SJSA1 (cell line): ENCODE measurements around the gene ZXDC. TPM values are rescaled to one million over a fixed set of nuclear protein-coding genes. Genes with fewer than 3 reads are reported as not detected.

Source experiments
- DNase-seq, 2 experiments: peaks; one replicate each; pipeline ENCODE4 v3.0.0-alpha.2; 2015 to 2020; ENCODE audit warnings: low spot score in 2 of 2, low read depth in 1 of 2
- H3K27ac ChIP-seq: fragments of 250-450 bp; sonication (Bioruptor Pico); 2 replicates; pipeline ENCODE4 v1.5.1; 2020; ENCODE audit warnings: mild to moderate bottlenecking, moderate library complexity
- H3K27me3 ChIP-seq: fragments of 250-450 bp; sonication (Bioruptor Pico); replicated peaks from 2 replicates; pipeline ENCODE4 v1.5.1; 2020; ENCODE audit warnings: mild to moderate bottlenecking, moderate library complexity
- H3K36me3 ChIP-seq: fragments of 250-450 bp; sonication (Bioruptor Pico); 2 replicates; pipeline ENCODE4 v1.5.1; 2020; ENCODE audit warnings: mild to moderate bottlenecking
- H3K4me1 ChIP-seq: fragments of 250-450 bp; sonication (Bioruptor Pico); replicated peaks from 2 replicates; pipeline ENCODE4 v1.6.1; 2021; ENCODE audit warnings: mild to moderate bottlenecking
- H3K4me3 ChIP-seq: fragments of 250-450 bp; sonication (Bioruptor Pico); 2 replicates; pipeline ENCODE4 v1.5.1; 2020; ENCODE audit warnings: mild to moderate bottlenecking
- H3K9me3 ChIP-seq: fragments of 250-450 bp; sonication (Bioruptor Pico); replicated peaks from 2 replicates; pipeline ENCODE4 v1.5.1; 2020; ENCODE audit warnings: mild to moderate bottlenecking
- total RNA-seq: library from RNA; depleted of rRNA; stranded (reverse); fragments of >200 nt; shearing (Covaris generic); gene quantifications from 2 replicates; pipeline ENCODE4 v1.2.3, GENCODE V29; 2014

The ZXDC gene
- total RNA-seq, 1 experiment from 2014 or later, result 14.0 TPM

- H3K36me3 ChIP-seq, result no peaks in the 10 kb centered on the region
- no peak overlapping the region for H3K4me3 ChIP-seq
- H3K27ac ChIP-seq, result no peak overlapping the region
- no peak for DNase-seq
- H3K27me3 ChIP-seq, result no peaks in the 10 kb centered on the region
- peaks cover 3% of the 10 kb centered on the region; the same call in 1 of the 2 replicates for H3K4me1 ChIP-seq
- no peaks in the 10 kb centered on the region for H3K9me3 ChIP-seq
Observed at GRCh38 chr3:126432361-126433104, 43.2 kb downstream of the ZXDC start.

GRCh38 chr3:126431103-126431534, 44.6 kb downstream of the ZXDC start:
- Histone ChIP-seq H3K4me1 (peaks cover 3% of the 10 kb centered on the region; the same call in 1 of the 2 replicates), H3K9me3 (0 out of 2 replicates have a peak, but pooled peaks cover 2% of the 10 kb centered on the region), H3K27me3 (no peaks in the 10 kb centered on the region), H3K4me3 (no peak overlapping the region), H3K27ac (no peak overlapping the region), H3K36me3 (no peaks in the 10 kb centered on the region)
- no peak for DNase-seq

DNA sequence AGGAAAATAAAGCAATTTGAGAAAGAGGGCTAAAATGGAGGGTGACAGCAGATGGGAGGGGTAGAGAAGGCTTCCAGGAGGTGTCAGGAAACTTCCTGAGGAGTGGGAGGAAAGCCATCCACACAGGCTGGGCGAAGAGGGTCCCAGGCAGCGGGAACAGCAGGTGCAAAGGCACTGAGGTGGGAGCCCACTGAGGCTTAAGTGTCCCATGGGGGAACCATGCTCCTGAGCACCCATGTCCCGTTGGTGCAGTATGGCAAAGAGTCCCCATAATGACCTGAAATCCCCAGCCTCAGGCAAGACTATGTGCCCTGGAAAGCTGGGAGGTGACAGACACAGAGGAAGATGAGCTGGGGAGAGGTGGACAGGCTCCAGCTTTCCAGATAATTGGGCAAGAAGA, 50.9 kb downstream of the ZXDC start:
- H3K36me3 ChIP-seq, result no peaks in the 10 kb centered on the region
- H3K27ac ChIP-seq, result no peak overlapping the region
- no peaks in the 10 kb centered on the region for H3K27me3 ChIP-seq
- no peak for DNase-seq
- H3K4me3 ChIP-seq, result no peak overlapping the region
- no peaks in the 10 kb centered on the region for H3K4me1 ChIP-seq
- H3K9me3 ChIP-seq, result 0 out of 2 replicates have a peak, but pooled peaks cover 2% of the 10 kb centered on the region

DNA sequence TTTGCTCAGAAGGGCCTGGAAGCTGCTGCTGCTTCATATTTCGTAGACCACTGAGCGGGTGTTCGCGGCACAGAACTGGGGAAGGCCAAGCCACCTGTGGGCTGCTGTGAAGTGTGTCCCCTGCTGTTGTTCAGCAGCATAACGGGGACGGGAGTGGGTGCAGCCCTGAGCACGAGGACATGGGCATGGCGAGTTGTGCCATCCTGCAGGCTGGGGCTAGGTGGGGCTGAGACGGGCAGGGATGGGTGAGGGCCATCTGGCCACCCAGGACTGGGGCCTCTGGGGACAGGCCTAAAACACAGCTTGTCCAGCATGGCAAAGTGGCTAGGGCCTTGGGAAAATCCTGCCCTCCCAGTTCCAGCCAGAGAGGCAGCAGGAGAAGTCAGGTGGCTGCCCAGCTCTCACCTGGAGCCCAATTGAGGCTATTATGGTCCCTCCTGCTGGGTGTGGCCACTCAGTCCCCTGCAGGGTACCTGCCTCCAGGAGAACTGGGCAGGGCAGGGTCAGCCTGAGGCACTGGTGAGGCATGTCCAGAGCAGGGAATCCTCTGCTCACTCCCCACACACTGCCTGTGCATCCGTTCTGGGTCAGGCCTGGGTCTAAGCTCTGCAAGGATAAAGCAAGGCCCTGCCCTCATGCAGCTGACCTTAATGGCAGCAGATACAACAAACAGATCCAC, 51.5 kb downstream of the ZXDC start:
- H3K27me3 ChIP-seq, result no peaks in the 10 kb centered on the region
- H3K36me3 ChIP-seq, result no peaks in the 10 kb centered on the region
- H3K4me3 ChIP-seq, result no peak overlapping the region
- DNase-seq, result no peak
- H3K4me1 ChIP-seq, result no peaks in the 10 kb centered on the region
- H3K27ac ChIP-seq, result no peak overlapping the region
- H3K9me3 ChIP-seq, result 0 out of 2 replicates have a peak, but pooled peaks cover 2% of the 10 kb centered on the region

GRCh38 chr3:126423191-126424038, 52.3 kb downstream of the ZXDC start:
- Histone ChIP-seq H3K27ac (no peak overlapping the region), H3K27me3 (no peaks in the 10 kb centered on the region), H3K4me3 (no peak overlapping the region), H3K36me3 (no peaks in the 10 kb centered on the region), H3K9me3 (0 out of 2 replicates have a peak, but pooled peaks cover 2% of the 10 kb centered on the region), H3K4me1 (no peaks in the 10 kb centered on the region)
- no peak for DNase-seq

GRCh38 chr3:126422571-126423091, 53.1 kb downstream of the ZXDC start:
- Histone ChIP-seq H3K27me3 (no peaks in the 10 kb centered on the region), H3K4me3 (no peak overlapping the region), H3K4me1 (no peaks in the 10 kb centered on the region), H3K9me3 (0 out of 2 replicates have a peak, but pooled peaks cover 2% of the 10 kb centered on the region), H3K36me3 (no peaks in the 10 kb centered on the region), H3K27ac (no peak overlapping the region)
- DNase-seq, result no peak

GRCh38 chr3:126422121-126422520, 53.6 kb downstream of the ZXDC start:
- no peak overlapping the region for H3K4me3 ChIP-seq
- H3K27ac ChIP-seq, result no peak overlapping the region
- no peak for DNase-seq
- 0 out of 2 replicates have a peak, but pooled peaks cover 2% of the 10 kb centered on the region for H3K9me3 ChIP-seq
- H3K27me3 ChIP-seq, result no peaks in the 10 kb centered on the region; the same call in 1 of the 2 replicates
- no peaks in the 10 kb centered on the region for H3K4me1 ChIP-seq
- H3K36me3 ChIP-seq, result no peaks in the 10 kb centered on the region

DNA sequence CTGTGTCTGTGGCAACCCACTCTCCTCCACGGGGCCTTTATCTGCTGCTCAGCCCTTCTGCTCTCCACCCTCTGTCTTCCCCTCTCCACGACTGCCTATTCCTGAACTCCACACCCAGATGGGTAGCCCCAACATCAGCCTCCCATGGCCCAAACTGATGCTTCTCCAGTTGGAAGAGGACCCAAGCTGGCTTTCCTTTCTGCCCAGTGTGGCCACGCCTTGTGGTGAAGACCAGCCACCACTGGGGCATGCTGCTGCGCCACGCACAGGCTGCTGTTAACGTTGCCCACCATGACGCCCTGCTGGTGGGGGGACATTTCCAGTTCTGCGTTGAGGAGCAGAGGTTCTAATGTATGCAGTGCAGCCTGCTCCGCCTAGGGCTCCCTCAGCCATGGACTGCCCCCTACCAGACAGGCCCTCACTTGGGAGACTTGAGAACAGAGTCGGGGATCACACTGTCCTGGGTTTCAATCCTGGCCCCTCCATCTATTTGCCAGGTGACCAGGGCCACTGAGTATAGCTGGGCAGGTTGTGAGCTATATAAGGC, 54.0 kb downstream of the ZXDC start:
- Histone ChIP-seq H3K27me3 (no peaks in the 10 kb centered on the region; the same call in 1 of the 2 replicates), H3K27ac (no peak overlapping the region), H3K36me3 (no peaks in the 10 kb centered on the region), H3K4me1 (no peaks in the 10 kb centered on the region), H3K9me3 (no peaks in the 10 kb centered on the region), H3K4me3 (no peak overlapping the region)
- DNase-seq, result no peak

DNA sequence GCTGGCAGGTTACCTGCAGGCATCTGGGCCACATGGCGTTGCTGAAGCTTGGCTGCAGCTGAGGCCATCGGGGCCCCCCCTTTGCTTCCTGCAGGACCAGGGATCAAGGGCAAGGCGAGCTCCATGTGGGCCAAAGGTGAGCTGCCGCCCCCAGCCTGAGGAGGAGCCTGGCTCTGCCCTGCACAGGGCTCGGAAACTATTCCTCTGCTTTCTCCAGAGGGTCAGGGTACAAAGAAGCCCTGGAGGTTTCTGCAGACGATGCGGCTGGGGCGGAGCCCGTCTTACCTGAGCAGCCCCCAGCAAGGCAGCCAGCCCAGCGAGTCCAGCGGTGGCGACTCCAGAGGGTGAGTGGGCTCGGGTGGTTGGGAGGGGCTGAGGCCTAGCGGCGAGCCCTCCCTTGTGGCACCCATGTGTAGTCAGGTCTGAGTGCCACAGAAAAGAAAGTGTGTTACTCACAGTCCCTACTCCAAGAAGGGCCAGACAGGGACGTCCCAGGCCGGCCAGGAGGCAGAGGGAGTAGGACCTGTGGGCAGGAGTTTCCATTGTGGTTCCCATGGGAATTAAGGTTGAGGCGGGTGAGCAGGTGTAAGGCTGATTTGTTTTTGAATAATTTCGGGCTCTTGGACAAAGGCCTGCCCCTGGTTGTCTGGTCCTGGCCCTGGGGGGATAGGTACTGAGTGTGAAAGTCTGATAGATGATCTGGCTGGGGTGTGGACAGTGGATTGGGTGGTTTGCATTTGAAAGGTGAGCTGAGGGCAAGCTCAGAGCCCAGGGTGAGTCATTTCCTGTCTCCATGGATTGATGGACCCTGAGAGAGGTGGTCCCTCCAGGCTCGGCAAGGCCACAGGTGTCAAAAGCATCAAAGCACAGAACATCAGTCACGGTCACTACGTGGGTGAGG, 55.6 kb downstream of the ZXDC start:
- no peak for DNase-seq
- Histone ChIP-seq H3K4me1 (no peaks in the 10 kb centered on the region), H3K9me3 (no peaks in the 10 kb centered on the region), H3K36me3 (no peaks in the 10 kb centered on the region), H3K4me3 (no peak overlapping the region), H3K27ac (no peak overlapping the region), H3K27me3 (no peaks in the 10 kb centered on the region; the same call in 1 of the 2 replicates)

- Histone ChIP-seq H3K4me1 (no peaks in the 10 kb centered on the region), H3K27ac (no peak overlapping the region), H3K9me3 (no peaks in the 10 kb centered on the region), H3K27me3 (no peaks in the 10 kb centered on the region; the same call in 1 of the 2 replicates), H3K4me3 (no peak overlapping the region), H3K36me3 (no peaks in the 10 kb centered on the region)
- DNase-seq, result no peak
Observed at GRCh38 chr3:126419151-126419703, 56.5 kb downstream of the ZXDC start.

DNA sequence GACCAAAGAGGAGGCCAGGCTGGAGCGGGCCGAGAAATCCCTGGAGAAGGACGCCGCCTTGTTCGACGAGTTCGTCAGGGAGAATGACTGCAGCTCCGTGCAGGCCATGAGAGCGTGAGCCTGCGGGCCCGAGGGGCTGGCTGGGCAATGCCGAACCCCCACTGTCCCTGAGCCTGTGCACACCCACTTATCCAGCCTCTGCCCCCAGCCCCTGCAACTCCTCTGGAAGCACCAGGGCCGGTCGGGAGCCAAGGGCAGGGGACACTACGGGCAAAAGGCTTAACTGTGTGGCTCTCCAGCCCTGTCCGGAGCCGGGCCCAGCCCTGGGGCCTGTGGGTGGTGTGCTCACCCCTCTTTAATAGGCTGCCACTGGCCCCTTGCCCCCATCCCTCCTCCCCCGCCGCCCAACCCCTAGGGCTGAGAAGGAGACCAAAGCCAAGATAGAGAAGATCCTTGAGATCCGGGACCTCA, 57.0 kb downstream of the ZXDC start:
- no peaks in the 10 kb centered on the region for H3K36me3 ChIP-seq
- no peaks in the 10 kb centered on the region for H3K4me1 ChIP-seq
- H3K27ac ChIP-seq, result no peak overlapping the region
- H3K4me3 ChIP-seq, result no peak overlapping the region
- H3K27me3 ChIP-seq, result no peaks in the 10 kb centered on the region; the same call in 1 of the 2 replicates
- peak in 1 of 2 experiments; percentile 36 for DNase-seq
- no peaks in the 10 kb centered on the region for H3K9me3 ChIP-seq

DNA sequence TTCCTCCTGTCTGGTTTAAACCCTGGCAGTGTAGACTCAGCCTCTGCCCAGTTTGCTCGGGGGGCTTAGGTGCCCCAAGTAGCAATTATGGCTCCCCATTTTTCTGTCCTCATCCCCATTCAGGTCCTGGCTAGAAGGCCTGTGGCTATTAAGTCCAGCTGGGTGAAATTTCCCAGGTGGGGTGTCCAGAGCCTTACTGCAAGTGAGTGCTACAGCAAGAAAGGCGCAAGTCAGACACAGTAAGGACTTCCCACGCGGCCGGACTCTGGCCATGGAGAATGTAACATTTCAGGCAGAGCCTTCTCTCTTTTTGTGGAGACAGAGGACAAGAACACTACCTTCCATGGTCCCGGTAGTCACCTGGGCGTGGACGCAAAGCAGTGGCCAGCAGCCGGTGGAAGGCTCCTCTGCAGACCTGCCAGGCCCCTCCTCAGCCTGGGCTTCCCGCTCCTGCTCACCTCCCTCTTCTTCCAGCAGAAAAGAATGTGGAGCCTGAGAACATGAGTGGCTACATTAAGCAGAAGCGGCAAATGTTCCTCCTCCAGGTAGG, 57.6 kb downstream of the ZXDC start:
- H3K4me3 ChIP-seq, result no peak overlapping the region
- H3K9me3 ChIP-seq, result no peaks in the 10 kb centered on the region
- peak in 1 of 2 experiments; percentile 28 for DNase-seq
- H3K4me1 ChIP-seq, result no peaks in the 10 kb centered on the region
- H3K27ac ChIP-seq, result no peak overlapping the region
- no peaks in the 10 kb centered on the region; the same call in 1 of the 2 replicates for H3K27me3 ChIP-seq
- no peaks in the 10 kb centered on the region for H3K36me3 ChIP-seq
